Fibroblast of lung (primary cell): ENCODE data around the gene DNAH9. TPM values are rescaled to one million over a fixed set of nuclear protein-coding genes. Genes with fewer than 3 reads are reported as not detected.

ENCODE experiments used
- DNase-seq, 2 donors: peaks; one replicate each; pipeline versions ENCODE4 v3.0.0 to v3.0.0-alpha.2; 2010; ENCODE audit warnings: low read depth in 2 of 2
- H2AFZ ChIP-seq: 2 replicates; pipeline ENCODE4 v1.5.1; 2012; ENCODE audit warnings: low read length, control low read depth, inconsistent platforms
- H3K27ac ChIP-seq: 2 replicates; pipeline ENCODE4 v1.5.1; 2011; ENCODE audit warnings: low read length, control low read depth; ENCODE audit not compliant: insufficient read depth
- H3K27me3 ChIP-seq: 2 replicates; pipeline ENCODE4 v1.5.1; 2011; ENCODE audit warnings: mild to moderate bottlenecking, low read length; ENCODE audit not compliant: control insufficient read depth, insufficient read depth
- H3K36me3 ChIP-seq: 2 replicates; pipeline ENCODE4 v1.5.1; 2011; ENCODE audit warnings: low read length; ENCODE audit not compliant: control insufficient read depth, insufficient read depth
- H3K4me1 ChIP-seq: 2 replicates; pipeline ENCODE4 v1.5.1; 2011; ENCODE audit warnings: low read length; ENCODE audit not compliant: control insufficient read depth, insufficient read depth; ENCODE audit errors: extremely low read depth
- H3K4me2 ChIP-seq: 2 replicates; pipeline ENCODE4 v1.5.1; 2011; ENCODE audit warnings: low read length, control low read depth; ENCODE audit not compliant: insufficient read depth; ENCODE audit errors: extremely low read depth
- H3K4me3 ChIP-seq, 4 experiments: fragments of 200-600 bp in 1 of 4; sonication (generic) in 1 of 4; replicated peaks in 1 of 4; 2 replicates each; pipeline ENCODE4 v1.5.1; 2011 to 2016; ENCODE audit warnings: low read length in 4 of 4, low read depth in 3 of 4, mild to moderate bottlenecking in 3 of 4, control low read depth in 2 of 4, inconsistent platforms in 1 of 4, mixed read lengths in 1 of 4; ENCODE audit not compliant: insufficient read depth in 1 of 4; ENCODE audit errors: control extremely low read depth in 1 of 4
- H3K79me2 ChIP-seq: 2 replicates; pipeline ENCODE4 v1.5.1; 2012; ENCODE audit warnings: mild to moderate bottlenecking, low read length, inconsistent platforms; ENCODE audit not compliant: control insufficient read depth, insufficient read depth
- H3K9ac ChIP-seq: 2 replicates; pipeline ENCODE4 v1.5.1; 2011; ENCODE audit warnings: mild to moderate bottlenecking, low read length, control low read depth; ENCODE audit not compliant: insufficient read depth
- H3K9me3 ChIP-seq: 2 replicates; pipeline ENCODE4 v1.5.1; 2012; ENCODE audit warnings: low read depth, low read length; ENCODE audit not compliant: control insufficient read depth, insufficient read depth
- H4K20me1 ChIP-seq: 2 replicates; pipeline ENCODE4 v1.5.1; 2011; ENCODE audit warnings: low read length; ENCODE audit not compliant: control insufficient read depth, insufficient read depth; ENCODE audit errors: extremely low read depth
- CTCF ChIP-seq, 2 donors: IDR thresholded peaks in 1 of 2; conservative IDR thresholded peaks in 1 of 2; 1 replicate in 1 of 2; 2 replicates in 1 of 2; pipeline ENCODE4 v1.5.1; 2011 to 2012; ENCODE audit warnings: low read length in 2 of 2, control low read depth in 1 of 2, inconsistent platforms in 1 of 2, low read depth in 1 of 2, mild to moderate bottlenecking in 1 of 2
- EZH2 ChIP-seq: IDR thresholded peaks from 2 replicates; pipeline ENCODE4 v1.5.1; 2012; ENCODE audit warnings: low read length, control low read depth, mild to moderate bottlenecking; ENCODE audit errors: missing control alignments
- polyA plus RNA-seq, 2 donors: library from polyadenylated mRNA; depleted of rRNA in 1 of 2; stranded (reverse) in 1 of 2; unstranded in 1 of 2; fragments of >200 nt; gene quantifications; 2 replicates each; pipeline ENCODE4 v1.2.1, GENCODE V29; 2011 to 2012; ENCODE audit warnings: missing spikeins in 1 of 2
- total RNA-seq: library from RNA; depleted of rRNA; stranded (reverse); fragments of >200 nt; gene quantifications from 2 replicates; pipeline ENCODE4 v1.2.1, GENCODE V29; 2014

Gene DNAH9
- total and polyA plus RNA-seq, 2 donors (not counting 1 experiment from before 2014, with no cell fraction given), result not detected

DNA sequence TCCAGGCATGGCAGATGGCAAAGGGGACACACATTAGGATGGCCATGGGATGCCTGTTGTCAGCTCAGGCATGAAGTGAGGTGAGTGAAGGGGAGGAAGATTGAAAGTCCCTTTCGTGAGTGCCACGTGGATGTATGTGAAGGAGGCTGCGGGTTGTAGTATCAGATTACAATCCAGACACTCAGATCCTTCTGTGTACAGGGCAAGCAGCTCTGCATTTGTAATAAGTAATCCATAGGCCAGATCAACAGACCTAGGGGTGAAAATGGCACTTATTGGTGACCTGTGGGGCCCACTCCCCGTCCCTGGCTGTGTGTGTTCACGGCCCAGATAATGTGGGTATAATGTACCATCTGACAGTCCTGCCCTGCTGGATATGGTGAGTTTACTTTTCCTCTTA lies 159.5 kb downstream of the DNAH9 start:
- H2AFZ ChIP-seq, result no peak overlapping the region
- H3K9me3 ChIP-seq, result no peaks in the 10 kb centered on the region
- H3K4me3 ChIP-seq, result no peak overlapping the region
- DNase-seq, result no peak
- H3K27ac ChIP-seq, result no peak overlapping the region
- H3K79me2 ChIP-seq, result no peaks in the 10 kb centered on the region
- TF ChIP-seq EZH2, result no peak
- H3K36me3 ChIP-seq, result no peaks in the 10 kb centered on the region
- no peak overlapping the region for H3K9ac ChIP-seq
- no peaks in the 10 kb centered on the region for H3K4me1 ChIP-seq
- H3K4me2 ChIP-seq, result no peak overlapping the region
- no peaks in the 10 kb centered on the region for H3K27me3 ChIP-seq
- H4K20me1 ChIP-seq, result no peaks in the 10 kb centered on the region

GRCh38 chr17:11768106-11768505 lies 169.8 kb downstream of the DNAH9 start:
- TF ChIP-seq CTCF (conservative IDR thresholded peaks at IDR 0.05 in 1 of 2, IDR thresholded peaks at IDR 0.05 in 1 of 2; ENCODE audit: low read depth in 1 of 2, low read length in 2 of 2) (no peak), EZH2 (no peak)
- Histone ChIP-seq H3K9ac (no peak overlapping the region), H3K9me3 (no peaks in the 10 kb centered on the region), H3K36me3 (no peaks in the 10 kb centered on the region), H3K4me1 (no peaks in the 10 kb centered on the region), H3K27ac (no peak overlapping the region), H2AFZ (no peak overlapping the region), H3K79me2 (no peaks in the 10 kb centered on the region), H3K4me2 (no peak overlapping the region), H4K20me1 (no peaks in the 10 kb centered on the region), H3K27me3 (no peaks in the 10 kb centered on the region), H3K4me3 (no peak overlapping the region)
- no peak for DNase-seq

DNA sequence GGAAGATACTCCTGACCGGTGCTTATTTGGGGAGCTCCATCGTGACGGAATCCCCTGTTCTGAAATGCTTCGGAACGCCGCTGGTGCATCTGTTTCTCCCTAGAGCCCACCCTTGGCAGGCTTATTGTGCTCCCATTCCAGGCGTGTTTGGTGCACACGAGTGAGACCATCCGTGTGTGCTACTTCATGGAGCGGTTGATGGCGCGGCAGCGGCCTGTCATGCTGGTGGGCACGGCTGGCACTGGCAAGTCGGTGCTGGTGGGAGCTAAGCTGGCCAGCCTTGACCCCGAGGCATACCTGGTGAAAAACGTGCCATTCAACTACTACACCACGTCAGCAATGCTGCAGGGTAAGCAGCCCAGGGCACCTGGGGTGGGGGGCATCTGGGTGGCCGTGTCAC lies 170.7 kb downstream of the DNAH9 start:
- no peak overlapping the region for H3K4me3 ChIP-seq
- H2AFZ ChIP-seq, result no peak overlapping the region
- H3K4me2 ChIP-seq, result no peak overlapping the region
- no peaks in the 10 kb centered on the region for H3K79me2 ChIP-seq
- H3K9ac ChIP-seq, result no peak overlapping the region
- no peaks in the 10 kb centered on the region for H4K20me1 ChIP-seq
- no peak overlapping the region for H3K27ac ChIP-seq
- no peak for TF ChIP-seq CTCF (conservative IDR thresholded peaks at IDR 0.05 in 1 of 2, IDR thresholded peaks at IDR 0.05 in 1 of 2; ENCODE audit: low read depth in 1 of 2, low read length in 2 of 2)
- TF ChIP-seq EZH2, result no peak
- no peaks in the 10 kb centered on the region for H3K4me1 ChIP-seq
- no peaks in the 10 kb centered on the region for H3K36me3 ChIP-seq
- H3K27me3 ChIP-seq, result no peaks in the 10 kb centered on the region
- no peaks in the 10 kb centered on the region for H3K9me3 ChIP-seq
- no peak for DNase-seq
